Activated CD8-positive, alpha-beta T cell treated with anti-CD3 and anti-CD28 coated beads for 36 hours (primary cell): ENCODE data around the gene PCP4. TPM values are rescaled to one million over a fixed set of nuclear protein-coding genes. Genes with fewer than 3 reads are reported as not detected.

Experiments
- ATAC-seq: fragments of 200-7000 bp; cut with Tn5 transposase; one replicate; pipeline ENCODE4 v1.10.0; 2021; ENCODE audit warnings: mild to moderate bottlenecking, moderate library complexity
- CTCF ChIA-PET: fragments of 350-600 bp; sonication (Branson Sonifier 250); formaldehyde crosslinking; loops from one replicate; lab custom pipeline; 2021; ENCODE audit warnings: antibody characterized with exemption; lab: Charles Lee
- POLR2A ChIA-PET: fragments of 350-600 bp; sonication (Branson Sonifier 250); formaldehyde crosslinking; loops from one replicate; lab custom pipeline; 2021; ENCODE audit warnings: antibody characterized with exemption; lab: Charles Lee
- DNase-seq: peaks from one replicate; pipeline ENCODE4 v3.0.0-alpha.2; 2020
- H3K27ac Mint-ChIP-seq: one replicate; pipeline ENCODE4 v1.8.0; 2021; ENCODE audit warnings: mild to moderate bottlenecking, mixed read lengths
- H3K27me3 Mint-ChIP-seq: one replicate; pipeline ENCODE4 v1.8.0; 2021; ENCODE audit warnings: mixed read lengths
- H3K36me3 Mint-ChIP-seq: one replicate; pipeline ENCODE4 v1.8.0; 2021; ENCODE audit warnings: low read depth, mixed read lengths
- H3K4me1 Mint-ChIP-seq: one replicate; pipeline ENCODE4 v1.8.0; 2021; ENCODE audit warnings: low read depth, mixed read lengths
- H3K4me3 Mint-ChIP-seq: one replicate; pipeline ENCODE4 v1.8.0; 2021; ENCODE audit warnings: mild to moderate bottlenecking, moderate library complexity, mixed read lengths
- H3K9me3 Mint-ChIP-seq: one replicate; pipeline ENCODE4 v1.8.0; 2021; ENCODE audit warnings: mixed read lengths
- intact Hi-C: fragments of 100-400 bp; cut with micrococcal nuclease; formaldehyde crosslinking; loops from one replicate; pipeline ENCODE4 v1.10.0; 2022
- total RNA-seq, 2 experiments: library from RNA; stranded (reverse); gene quantifications; one replicate each; pipeline ENCODE4 v1.2.3, GENCODE V29; 2021
- TF ChIP-seq, protein P1 (sequence below): fragments of 200-600 bp; IDR thresholded peaks from one replicate; pipeline ENCODE4 v1.8.0; 2022; ENCODE audit warnings: antibody characterized with exemption, mild to moderate bottlenecking

PCP4 gene
- total RNA-seq, 2 experiments from 2014 or later, result not detected

DNA sequence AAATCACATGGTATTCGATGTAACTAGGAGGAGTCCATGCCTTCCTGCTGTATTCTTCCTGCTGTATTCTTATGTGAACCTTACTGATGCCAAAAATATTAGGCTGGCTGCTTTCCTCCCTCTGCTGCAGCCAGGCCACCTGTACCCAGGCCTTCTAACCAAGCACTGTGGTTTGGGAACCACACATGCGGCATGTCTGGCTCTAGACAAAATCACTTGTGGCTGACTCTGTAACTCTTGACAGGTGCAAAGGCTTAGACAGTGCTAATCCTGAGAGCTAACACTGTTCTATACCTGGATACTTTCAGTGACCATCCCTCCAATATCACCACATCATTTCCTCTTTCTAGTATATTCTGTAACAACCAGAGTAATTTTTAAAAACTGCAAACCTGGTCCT is 67.7 kb downstream of the PCP4 start:
- H3K27ac Mint-ChIP-seq, result no peak overlapping the region
- ChIA-PET CTCF (no interaction called here), POLR2A (interaction anchor here (0.6 kb wide), 1 partner anchor 1006 kb away, joined by 3 read pairs; no protein-coding TSS in a partner anchor)
- DNase-seq (no peak), ATAC-seq (no peak)
- no peaks in the 10 kb centered on the region for H3K4me1 Mint-ChIP-seq
- no peaks in the 10 kb centered on the region for H3K9me3 Mint-ChIP-seq
- no peaks in the 10 kb centered on the region for H3K27me3 Mint-ChIP-seq
- H3K36me3 Mint-ChIP-seq, result no peaks in the 10 kb centered on the region
- TF ChIP-seq, protein P1, sequence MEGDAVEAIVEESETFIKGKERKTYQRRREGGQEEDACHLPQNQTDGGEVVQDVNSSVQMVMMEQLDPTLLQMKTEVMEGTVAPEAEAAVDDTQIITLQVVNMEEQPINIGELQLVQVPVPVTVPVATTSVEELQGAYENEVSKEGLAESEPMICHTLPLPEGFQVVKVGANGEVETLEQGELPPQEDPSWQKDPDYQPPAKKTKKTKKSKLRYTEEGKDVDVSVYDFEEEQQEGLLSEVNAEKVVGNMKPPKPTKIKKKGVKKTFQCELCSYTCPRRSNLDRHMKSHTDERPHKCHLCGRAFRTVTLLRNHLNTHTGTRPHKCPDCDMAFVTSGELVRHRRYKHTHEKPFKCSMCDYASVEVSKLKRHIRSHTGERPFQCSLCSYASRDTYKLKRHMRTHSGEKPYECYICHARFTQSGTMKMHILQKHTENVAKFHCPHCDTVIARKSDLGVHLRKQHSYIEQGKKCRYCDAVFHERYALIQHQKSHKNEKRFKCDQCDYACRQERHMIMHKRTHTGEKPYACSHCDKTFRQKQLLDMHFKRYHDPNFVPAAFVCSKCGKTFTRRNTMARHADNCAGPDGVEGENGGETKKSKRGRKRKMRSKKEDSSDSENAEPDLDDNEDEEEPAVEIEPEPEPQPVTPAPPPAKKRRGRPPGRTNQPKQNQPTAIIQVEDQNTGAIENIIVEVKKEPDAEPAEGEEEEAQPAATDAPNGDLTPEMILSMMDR, result no peak
- no peak overlapping the region for H3K4me3 Mint-ChIP-seq
- intact Hi-C loops, result no loop called here

DNA sequence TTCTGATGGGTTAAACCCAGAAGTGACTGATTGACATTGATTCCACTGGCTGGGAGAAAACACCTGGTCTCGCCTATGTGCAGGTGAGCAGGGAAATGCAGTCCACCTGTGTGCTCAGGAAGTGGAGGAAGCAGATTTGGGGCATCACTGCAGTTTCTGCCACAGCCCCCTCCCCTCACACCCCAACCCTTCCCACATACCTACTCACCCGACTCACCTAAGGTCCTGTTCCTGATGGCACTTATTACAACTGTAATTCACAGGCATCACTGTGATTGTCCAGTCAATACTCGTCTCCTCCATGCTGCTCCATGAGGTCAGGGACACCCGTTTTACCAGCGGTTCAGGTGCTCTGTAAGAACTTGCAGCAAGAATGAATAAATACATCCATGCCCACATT is 68.5 kb downstream of the PCP4 start:
- ChIA-PET CTCF (no interaction called here), POLR2A (no interaction called here)
- intact Hi-C loops, result no loop called here
- Mint-ChIP-seq H3K4me3 (no peak overlapping the region), H3K36me3 (no peaks in the 10 kb centered on the region), H3K27me3 (no peaks in the 10 kb centered on the region), H3K9me3 (no peaks in the 10 kb centered on the region), H3K27ac (no peak overlapping the region), H3K4me1 (no peaks in the 10 kb centered on the region)
- DNase-seq (no peak), ATAC-seq (no peak)
- TF ChIP-seq, protein P1, result no peak

DNA sequence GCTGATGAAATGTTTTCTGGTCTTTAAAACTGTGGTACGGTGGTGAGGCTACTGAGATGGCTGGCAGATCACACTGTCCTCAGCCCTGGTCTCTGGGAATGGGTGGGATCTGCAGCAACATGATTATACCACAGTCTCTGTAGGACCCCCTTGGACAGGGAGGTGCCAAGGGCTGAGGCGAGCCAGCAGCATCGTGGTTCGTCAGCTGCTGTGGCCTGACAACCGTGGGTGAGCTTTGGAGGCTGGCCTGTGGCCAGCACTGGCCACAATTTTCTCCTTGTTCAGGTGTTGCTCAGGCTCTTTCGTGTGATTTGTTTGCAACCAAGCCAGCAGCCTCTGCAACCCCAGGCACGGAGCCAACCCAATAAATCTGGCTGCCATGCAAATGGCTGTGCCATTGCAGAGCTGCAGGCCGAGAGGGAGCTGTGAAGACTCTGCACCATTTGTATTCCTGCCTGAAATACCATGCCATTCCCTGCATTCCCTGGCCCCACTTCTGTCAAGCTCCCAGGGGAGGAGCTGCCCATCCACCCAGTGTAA is 70.9 kb downstream of the PCP4 start:
- no peaks in the 10 kb centered on the region for H3K27me3 Mint-ChIP-seq

DNA sequence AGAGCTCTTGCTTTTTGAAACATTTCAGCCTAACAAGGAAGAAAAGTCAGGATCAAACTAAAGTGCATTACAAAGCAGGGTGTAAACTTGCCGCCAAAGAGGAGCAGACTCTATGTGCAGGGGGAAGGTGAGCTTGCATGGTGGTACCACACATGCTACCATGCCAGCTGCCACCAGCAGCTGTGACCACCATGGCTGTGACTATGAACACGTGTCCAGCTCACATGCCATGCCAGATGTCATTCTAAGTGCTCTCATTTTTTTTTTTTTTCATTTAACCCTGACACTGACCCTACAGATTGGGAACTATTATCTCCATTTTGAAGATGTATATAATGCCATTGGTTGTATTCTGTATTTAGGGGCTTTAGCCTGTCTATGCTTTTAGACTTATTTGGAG is 79.0 kb downstream of the PCP4 start:
- TF ChIP-seq, protein P1, result no peak
- no peaks in the 10 kb centered on the region for H3K36me3 Mint-ChIP-seq
- intact Hi-C loops, result no loop called here
- no peak overlapping the region for H3K27ac Mint-ChIP-seq
- H3K9me3 Mint-ChIP-seq, result peaks cover 11% of the 10 kb centered on the region
- ATAC-seq, result no peak
- ChIA-PET CTCF (no interaction called here), POLR2A (no interaction called here)
- H3K4me1 Mint-ChIP-seq, result no peaks in the 10 kb centered on the region
- H3K27me3 Mint-ChIP-seq, result no peaks in the 10 kb centered on the region
- no peak overlapping the region for H3K4me3 Mint-ChIP-seq
- no peak for DNase-seq

More for the DNA sequence above, 70.9 kb downstream of the PCP4 start:
- no peak for ATAC-seq
- no peak for DNase-seq
- POLR2A ChIA-PET, result no interaction called here
- intact Hi-C loops, result no loop called here
- no peak overlapping the region for H3K27ac Mint-ChIP-seq
- CTCF ChIA-PET, result no interaction called here
- H3K9me3 Mint-ChIP-seq, result no peaks in the 10 kb centered on the region
- H3K4me1 Mint-ChIP-seq, result no peaks in the 10 kb centered on the region
- TF ChIP-seq, protein P1, result no peak
- no peaks in the 10 kb centered on the region for H3K36me3 Mint-ChIP-seq
- no peak overlapping the region for H3K4me3 Mint-ChIP-seq

DNA sequence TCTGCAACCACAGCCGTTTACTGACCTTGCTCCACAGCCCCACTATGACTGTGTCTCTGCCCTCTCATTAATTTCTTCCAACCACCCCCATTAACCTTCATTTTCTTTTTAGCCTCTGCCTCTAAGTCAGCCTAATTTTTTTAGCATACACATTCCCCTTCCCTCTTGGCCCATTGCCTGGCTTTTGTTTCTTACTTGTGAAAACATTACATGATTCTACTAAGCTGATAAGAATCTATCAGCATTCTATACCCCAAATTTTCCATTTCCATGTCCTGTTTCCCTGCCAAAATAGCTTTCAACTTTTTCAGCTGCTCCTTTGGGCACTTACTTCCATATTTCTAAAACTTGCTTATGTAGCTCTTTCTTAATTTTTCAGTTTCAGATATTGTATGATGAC is 79.8 kb downstream of the PCP4 start:
- DNase-seq (no peak), ATAC-seq (no peak)
- no peaks in the 10 kb centered on the region for H3K36me3 Mint-ChIP-seq
- no peak overlapping the region for H3K4me3 Mint-ChIP-seq
- TF ChIP-seq, protein P1, result no peak
- H3K4me1 Mint-ChIP-seq, result no peaks in the 10 kb centered on the region
- H3K27me3 Mint-ChIP-seq, result peaks cover 3% of the 10 kb centered on the region
- H3K27ac Mint-ChIP-seq, result no peak overlapping the region
- POLR2A ChIA-PET, result no interaction called here
- intact Hi-C loops, result no loop called here
- CTCF ChIA-PET, result no interaction called here
- H3K9me3 Mint-ChIP-seq, result peaks cover 11% of the 10 kb centered on the region
